Adrenal gland (tissue), 5 donors: ENCODE data around the gene PSMB2.

ENCODE experiments used
- POLR2A ChIP-seq, 2 donors: fragments of 450-650 bp; IDR thresholded peaks; one replicate each; pipeline ENCODE4 v1.6.1; 2017; ENCODE audit warnings: antibody characterized with exemption in 2 of 2, mild to moderate bottlenecking in 2 of 2, moderate library complexity in 1 of 2
- TF ChIP-seq, protein P1 (sequence below), 6 experiments: fragments of 450-650 bp in 4 of 6; fragments of 200-600 bp in 2 of 6; sonication (generic) in 1 of 6; IDR thresholded peaks; 1 replicate in 5 of 6; 2 replicates in 1 of 6; pipeline versions ENCODE4 v1.5.1 to v1.8.0; 2016 to 2021; ENCODE audit warnings: antibody characterized with exemption in 6 of 6, mild to moderate bottlenecking in 2 of 6, moderate library complexity in 1 of 6
- donor health status: DM: no; HTN: no; CAD: no.

DNA sequence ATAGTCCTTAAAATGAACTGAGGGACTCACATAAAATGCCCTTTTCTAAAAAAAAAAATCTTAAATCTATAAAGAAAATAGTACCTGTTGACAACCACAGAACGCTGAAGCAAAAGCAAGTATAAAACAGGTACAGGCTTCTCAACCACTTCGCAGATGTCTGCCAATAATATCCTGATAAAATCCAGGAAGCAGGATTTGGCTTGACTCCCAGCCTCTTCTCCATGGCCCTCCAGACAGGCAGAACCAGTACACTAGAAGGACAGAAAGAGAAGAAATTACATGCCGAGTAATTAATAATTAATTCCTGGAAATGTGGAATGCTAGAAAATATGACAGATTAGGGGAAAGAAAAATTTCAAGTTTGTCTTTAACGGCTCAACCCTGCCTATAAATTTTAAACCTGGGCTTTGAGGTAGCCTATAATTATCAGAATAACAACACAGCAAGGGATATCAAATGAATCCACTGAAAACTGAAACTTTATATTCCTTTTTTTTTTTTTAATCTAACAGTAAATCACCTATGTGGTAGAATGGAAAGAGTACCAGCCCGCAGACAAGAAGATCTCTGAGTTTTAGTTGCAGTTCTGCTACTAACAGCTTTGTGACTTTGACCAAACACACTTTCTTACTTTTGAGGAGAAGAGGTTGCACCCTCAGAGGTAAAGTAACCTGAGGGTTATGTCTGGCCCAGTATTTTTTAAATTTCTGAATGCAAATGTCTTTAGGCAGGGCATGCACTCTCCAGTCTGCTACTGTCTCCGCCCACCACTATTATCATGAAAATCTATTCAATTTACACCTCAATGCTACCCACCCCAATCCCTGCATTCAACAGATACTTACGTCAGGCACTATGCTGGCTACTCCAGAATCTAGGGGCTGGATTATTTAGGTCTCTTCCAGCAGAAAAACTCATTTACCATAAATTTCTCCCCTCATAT is 86.8 kb downstream of the PSMB2 start:
- TF ChIP-seq, protein P1, sequence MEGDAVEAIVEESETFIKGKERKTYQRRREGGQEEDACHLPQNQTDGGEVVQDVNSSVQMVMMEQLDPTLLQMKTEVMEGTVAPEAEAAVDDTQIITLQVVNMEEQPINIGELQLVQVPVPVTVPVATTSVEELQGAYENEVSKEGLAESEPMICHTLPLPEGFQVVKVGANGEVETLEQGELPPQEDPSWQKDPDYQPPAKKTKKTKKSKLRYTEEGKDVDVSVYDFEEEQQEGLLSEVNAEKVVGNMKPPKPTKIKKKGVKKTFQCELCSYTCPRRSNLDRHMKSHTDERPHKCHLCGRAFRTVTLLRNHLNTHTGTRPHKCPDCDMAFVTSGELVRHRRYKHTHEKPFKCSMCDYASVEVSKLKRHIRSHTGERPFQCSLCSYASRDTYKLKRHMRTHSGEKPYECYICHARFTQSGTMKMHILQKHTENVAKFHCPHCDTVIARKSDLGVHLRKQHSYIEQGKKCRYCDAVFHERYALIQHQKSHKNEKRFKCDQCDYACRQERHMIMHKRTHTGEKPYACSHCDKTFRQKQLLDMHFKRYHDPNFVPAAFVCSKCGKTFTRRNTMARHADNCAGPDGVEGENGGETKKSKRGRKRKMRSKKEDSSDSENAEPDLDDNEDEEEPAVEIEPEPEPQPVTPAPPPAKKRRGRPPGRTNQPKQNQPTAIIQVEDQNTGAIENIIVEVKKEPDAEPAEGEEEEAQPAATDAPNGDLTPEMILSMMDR (IDR thresholded peaks at IDR 0.05) = no peak
- no peak for TF ChIP-seq POLR2A (IDR thresholded peaks at IDR 0.05)
